CD14-positive monocyte (primary cell): ENCODE data around the gene CPT1A. TPM values are rescaled to one million over a fixed set of nuclear protein-coding genes. Genes with fewer than 3 reads are reported as not detected.

ENCODE experiments used
- DNase-seq, 3 donors: peaks; one replicate each; pipeline ENCODE4 v3.0.0-alpha.2; 2011 to 2022
- H2AFZ ChIP-seq: 2 replicates; pipeline ENCODE4 v1.6.0; 2012; ENCODE audit warnings: mild to moderate bottlenecking, low read depth, low read length, inconsistent platforms; ENCODE audit not compliant: insufficient read depth, poor library complexity, severe bottlenecking
- H3K27ac ChIP-seq, 2 donors: 1 replicate in 1 of 2; 2 replicates in 1 of 2; pipeline ENCODE4 v1.5.1; 2012 to 2013; ENCODE audit warnings: low read length in 2 of 2, control low read depth in 1 of 2, inconsistent platforms in 1 of 2, low read depth in 1 of 2, mild to moderate bottlenecking in 1 of 2
- H3K27me3 ChIP-seq, 2 donors: one replicate each; pipeline versions ENCODE4 v1.6.0 to v1.6.1; 2011 to 2013; ENCODE audit warnings: low read length in 2 of 2; ENCODE audit not compliant: control insufficient read depth in 2 of 2, insufficient read depth in 2 of 2
- H3K36me3 ChIP-seq, 2 donors: replicated peaks in 1 of 2; 1 replicate in 1 of 2; 2 replicates in 1 of 2; pipeline versions ENCODE4 v1.5.1 to v1.6.1; 2012 to 2013; ENCODE audit warnings: low read length in 2 of 2, control low read depth in 1 of 2, inconsistent platforms in 1 of 2, mild to moderate bottlenecking in 1 of 2; ENCODE audit not compliant: insufficient read depth in 2 of 2, control insufficient read depth in 1 of 2
- H3K4me1 ChIP-seq, 2 donors: 1 replicate in 1 of 2; 2 replicates in 1 of 2; pipeline versions ENCODE4 v1.5.1 to v1.6.1; 2012 to 2013; ENCODE audit warnings: low read length in 2 of 2, control low read depth in 1 of 2, inconsistent platforms in 1 of 2, mild to moderate bottlenecking in 1 of 2, moderate library complexity in 1 of 2; ENCODE audit not compliant: insufficient read depth in 2 of 2, control insufficient read depth in 1 of 2
- H3K4me2 ChIP-seq: replicated peaks from 2 replicates; pipeline ENCODE3; 2012; ENCODE audit warnings: low read length, moderate library complexity, mild to moderate bottlenecking; ENCODE audit not compliant: poor library complexity, severe bottlenecking; ENCODE audit errors: extremely low read depth
- H3K4me3 ChIP-seq, 3 experiments: fragments of 200-600 bp in 1 of 3; sonication (generic) in 1 of 3; replicated peaks in 1 of 3; 1 replicate in 2 of 3; 2 replicates in 1 of 3; pipeline ENCODE4 v1.5.1; 2011 to 2013; ENCODE audit warnings: low read length in 3 of 3, mild to moderate bottlenecking in 3 of 3, control low read depth in 2 of 3, low read depth in 2 of 3, inconsistent platforms in 1 of 3, moderate library complexity in 1 of 3
- H3K79me2 ChIP-seq: 2 replicates; pipeline ENCODE4 v1.6.0; 2012; ENCODE audit warnings: mild to moderate bottlenecking, control low read depth, inconsistent platforms, low read length, moderate library complexity; ENCODE audit not compliant: insufficient read depth
- H3K9ac ChIP-seq: 2 replicates; pipeline ENCODE4 v1.6.0; 2017; ENCODE audit warnings: low read length, mild to moderate bottlenecking; ENCODE audit not compliant: insufficient read depth, poor library complexity, severe bottlenecking
- H3K9me3 ChIP-seq, 2 donors: replicated peaks in 1 of 2; 1 replicate in 1 of 2; 2 replicates in 1 of 2; pipeline versions ENCODE4 v1.5.1 to v1.6.1; 2012 to 2013; ENCODE audit warnings: low read length in 2 of 2, control low read depth in 1 of 2; ENCODE audit not compliant: control insufficient read depth in 1 of 2, insufficient read depth in 1 of 2
- H4K20me1 ChIP-seq: 2 replicates; pipeline ENCODE4 v1.6.0; 2012; ENCODE audit warnings: mild to moderate bottlenecking, low read length, control low read depth, moderate library complexity; ENCODE audit not compliant: insufficient read depth
- H3K27ac Mint-ChIP-seq, 7 donors: one replicate each; pipeline ENCODE4 v1.8.0; 2020; ENCODE audit warnings: mild to moderate bottlenecking in 7 of 7, mixed read lengths in 7 of 7, moderate library complexity in 6 of 7, inconsistent platforms in 2 of 7
- H3K27me3 Mint-ChIP-seq, 3 donors: one replicate each; pipeline ENCODE4 v1.8.0; 2021 to 2022; ENCODE audit warnings: low read depth in 3 of 3, mild to moderate bottlenecking in 3 of 3, mixed read lengths in 3 of 3, moderate library complexity in 3 of 3, inconsistent platforms in 1 of 3
- H3K36me3 Mint-ChIP-seq, 2 donors: one replicate each; pipeline ENCODE4 v1.8.0; 2020; ENCODE audit warnings: mixed read lengths in 2 of 2, inconsistent platforms in 1 of 2, mild to moderate bottlenecking in 1 of 2
- H3K4me1 Mint-ChIP-seq: one replicate; pipeline ENCODE4 v1.8.0; 2020; ENCODE audit warnings: mild to moderate bottlenecking, mixed read lengths
- H3K4me3 Mint-ChIP-seq, 2 donors: one replicate each; pipeline ENCODE4 v1.8.0; 2020; ENCODE audit warnings: mild to moderate bottlenecking in 2 of 2, mixed read lengths in 2 of 2, moderate library complexity in 1 of 2
- H3K9me3 Mint-ChIP-seq, 7 donors: one replicate each; pipeline ENCODE4 v1.8.0; 2020 to 2022; ENCODE audit warnings: mixed read lengths in 7 of 7, mild to moderate bottlenecking in 6 of 7, moderate library complexity in 6 of 7, inconsistent platforms in 2 of 7
- CTCF ChIP-seq: fragments of 200-600 bp; IDR thresholded peaks from one replicate; pipeline ENCODE4 v1.8.0; 2022; ENCODE audit warnings: antibody characterized with exemption, mild to moderate bottlenecking
- WGBS: methylation state at CpG from one replicate; pipeline ENCODE4 v1.1.5; 2013; ENCODE audit warnings: missing lambda C conversion rate; ENCODE audit not compliant: insufficient coverage; 5-methylcytosine and 5-hydroxymethylcytosine counted together
- intact Hi-C, 2 donors: fragments of 100-400 bp; cut with micrococcal nuclease; formaldehyde crosslinking; loops; one replicate each; pipeline versions ENCODE4 v1.15.0 to v1.15.1; 2023
- polyA plus RNA-seq, 3 donors: library from polyadenylated mRNA; depleted of rRNA in 1 of 3; unstranded in 2 of 3; stranded (reverse) in 1 of 3; fragments of 300-500 nt in 2 of 3; fragments of >200 nt in 1 of 3; fragmentation: Illumina TruSeq in 2 of 3; gene quantifications; 1 replicate in 2 of 3; 2 replicates in 1 of 3; pipeline ENCODE4 v1.2.3, GENCODE V29; 2012 to 2021

CPT1A gene
- polyA plus RNA-seq, 3 donors = 5.6 to 42.5 (median 7.0) TPM

- Mint-ChIP-seq H3K4me3 (no peak overlapping the region), H3K4me1 (no peaks in the 10 kb centered on the region), H3K36me3 (peaks cover 84 to 95% of the 10 kb centered on the region in 2 donors), H3K9me3 (no peaks in the 10 kb centered on the region), H3K27ac (no peak overlapping the region), H3K27me3 (no peaks in the 10 kb centered on the region)
- Histone ChIP-seq H2AFZ (no peak overlapping the region), H3K9me3 (no peaks in the 10 kb centered on the region), H3K27ac (no peak overlapping the region), H3K9ac (no peak overlapping the region), H3K27me3 (no peaks in the 10 kb centered on the region), H3K4me1 (no peaks in the 10 kb centered on the region), H3K79me2 (no peaks in the 10 kb centered on the region), H3K36me3 (peaks cover 90 to 97% of the 10 kb centered on the region in 2 donors), H3K4me2 (no peak overlapping the region), H4K20me1 (peaks cover 8% of the 10 kb centered on the region), H3K4me3 (no peak overlapping the region)
- no peak for TF ChIP-seq CTCF
- DNase-seq = no peak
- 99% methylated on average over 19 of the region's 20 CpGs for WGBS
- intact Hi-C loops = no loop called here
Measured at GRCh38 chr11:68772936-68773335, 68.8 kb downstream of the CPT1A start.

GRCh38 chr11:68770781-68771180, 70.9 kb downstream of the CPT1A start:
- H3K9me3 ChIP-seq = no peaks in the 10 kb centered on the region
- Mint-ChIP-seq H3K4me3 (no peak overlapping the region), H3K27ac (peak overlapping the region in 1 of 7 donors; percentile 19), H3K27me3 (no peaks in the 10 kb centered on the region), H3K4me1 (peaks cover 3% of the 10 kb centered on the region), H3K36me3 (peaks cover 75 to 94% of the 10 kb centered on the region in 2 donors), H3K9me3 (no peaks in the 10 kb centered on the region)
- no peak for TF ChIP-seq CTCF
- H3K27ac ChIP-seq = no peak overlapping the region
- no peaks in the 10 kb centered on the region for H3K79me2 ChIP-seq
- H3K27me3 ChIP-seq = no peaks in the 10 kb centered on the region
- H4K20me1 ChIP-seq = peaks cover 5% of the 10 kb centered on the region
- no peak overlapping the region for H3K4me2 ChIP-seq
- WGBS = 94% methylated on average over 10 of the region's 12 CpGs
- peaks cover 0 to 2% of the 10 kb centered on the region in 2 donors for H3K4me1 ChIP-seq
- intact Hi-C loops = no loop called here
- no peak overlapping the region for H3K9ac ChIP-seq
- no peak overlapping the region for H2AFZ ChIP-seq
- peaks cover 81 to 93% of the 10 kb centered on the region in 2 donors for H3K36me3 ChIP-seq
- H3K4me3 ChIP-seq = no peak overlapping the region
- no peak for DNase-seq
